ENCODE results near the gene ZNF431.

GRCh38 chr19:21092109-21092508 lies 49.7 kb upstream of the ZNF431 start:
- TF ChIP-seq CTCF (IDR thresholded peaks at IDR 0.05; ENCODE audit: low read depth, low read length, missing input control): no peak
- no peak for TF ChIP-seq MAX (IDR thresholded peaks at IDR 0.05)
- no peak for TF ChIP-seq RAD21 (IDR thresholded peaks at IDR 0.05)
